NCI-H146 (cell line): ENCODE measurements around the gene MAP6D1.
A peak's percentile ranks its signal among the peaks of the same experiment; 100 is the strongest.

Source experiments
- DNase-seq: peaks from one replicate; lab custom pipeline; 2025; lab: John Stamatoyannopoulos, UW

MAP6D1 gene

GRCh38 chr3:183823963-183824362, 1.4 kb downstream of the MAP6D1 start:
- peak; percentile 80 for DNase-seq

- peak; percentile 16 for DNase-seq
Measured at GRCh38 chr3:183822631-183823030, 2.7 kb downstream of the MAP6D1 start.

DNA sequence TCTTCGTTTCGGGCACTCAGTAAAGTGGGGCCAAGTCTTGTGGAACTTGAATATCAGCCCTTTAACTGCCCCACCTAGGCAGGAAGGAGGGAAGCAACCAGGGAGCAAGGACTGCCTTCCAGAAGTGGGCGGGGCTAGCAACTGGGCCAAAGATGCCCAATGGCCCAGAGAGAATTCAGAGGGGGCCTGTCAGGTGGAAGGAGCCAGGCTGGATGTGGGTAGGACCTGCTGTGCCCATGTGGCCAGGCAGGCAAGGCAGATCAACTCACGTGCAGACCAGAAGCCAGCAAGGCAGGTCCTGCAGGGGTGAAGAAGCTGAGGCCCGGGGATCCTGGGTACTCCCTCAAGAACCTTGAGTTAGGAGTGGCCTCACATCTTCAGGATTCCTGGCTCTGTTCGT, 5.5 kb downstream of the MAP6D1 start:
- DNase-seq = no peak

- no peak for DNase-seq
Measured at GRCh38 chr3:183818706-183819624, 6.4 kb downstream of the MAP6D1 start.

DNA sequence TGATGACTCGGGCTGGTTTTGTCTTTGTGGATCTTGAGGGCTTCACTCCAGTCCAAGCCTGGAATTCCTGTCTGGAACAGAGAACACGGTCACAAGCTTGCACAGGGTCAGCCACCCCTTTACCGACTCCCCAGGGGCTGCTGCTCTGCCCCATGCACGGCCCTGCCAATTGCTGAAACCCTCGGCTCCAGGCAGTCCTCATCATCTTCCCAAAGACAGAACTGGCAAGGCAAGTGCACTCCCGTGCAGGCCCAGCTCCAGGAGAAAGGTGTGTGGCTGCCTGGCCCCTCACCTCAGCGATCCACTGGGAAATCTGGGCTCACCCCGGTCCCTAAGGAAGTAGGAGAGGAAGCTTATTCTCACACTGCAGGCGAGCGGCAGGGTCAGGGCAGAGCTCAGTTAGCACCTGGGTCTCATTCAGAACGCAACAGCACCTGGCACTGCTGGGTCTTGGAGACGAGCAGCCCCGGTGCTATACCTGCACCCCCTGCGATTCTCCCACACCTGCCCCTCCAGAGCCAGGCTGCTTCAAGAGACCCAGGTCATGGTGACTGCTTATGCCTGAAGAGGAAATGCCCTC, 7.2 kb downstream of the MAP6D1 start:
- no peak for DNase-seq

- no peak for DNase-seq
Measured at GRCh38 chr3:183817639-183818038, 7.7 kb downstream of the MAP6D1 start.

- no peak for DNase-seq
Measured at GRCh38 chr3:183816681-183817510, 8.5 kb downstream of the MAP6D1 start.

DNA sequence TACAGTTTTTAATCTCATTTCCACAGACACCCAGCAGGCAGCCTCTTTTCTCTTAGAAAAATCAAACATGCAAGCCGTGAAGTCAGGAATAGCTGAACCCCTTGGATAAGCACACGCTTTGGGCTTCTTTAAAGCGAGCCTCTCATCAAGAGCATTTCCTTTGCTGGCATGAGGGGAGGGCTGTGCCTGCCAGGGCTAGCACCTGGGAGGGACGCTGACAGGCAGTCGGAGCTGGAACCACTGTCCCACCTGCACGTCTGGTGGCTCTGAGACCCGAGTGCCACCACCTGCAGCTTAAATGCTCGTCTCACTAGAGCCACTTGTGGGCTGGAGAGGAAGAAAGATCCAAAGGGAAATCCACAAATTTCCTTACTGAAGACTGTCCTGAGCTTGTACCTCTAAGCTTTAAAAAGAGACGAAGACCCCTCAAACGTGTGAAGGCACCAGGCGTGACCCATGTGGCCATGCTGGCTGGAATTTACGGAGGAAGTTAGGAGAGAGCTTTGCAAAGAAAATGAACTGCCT, 9.4 kb downstream of the MAP6D1 start:
- no peak for DNase-seq

DNA sequence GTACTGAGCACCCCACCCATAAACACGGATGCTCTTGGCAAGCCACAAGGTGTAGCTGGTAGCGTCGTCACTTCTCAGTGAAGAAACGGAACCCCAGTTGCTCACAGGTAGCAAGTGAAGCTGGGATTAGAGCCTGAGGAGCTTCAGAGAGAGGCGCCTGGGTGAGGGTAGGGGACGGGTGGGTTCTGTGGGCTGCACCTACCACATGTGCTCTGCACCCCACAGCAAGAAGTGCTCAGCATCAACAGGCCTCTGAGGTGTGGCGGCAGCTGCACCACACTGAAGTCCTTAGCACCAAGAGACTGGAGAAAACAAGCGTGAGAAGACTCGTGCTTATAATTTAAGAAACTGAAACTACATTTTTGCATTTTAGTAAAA, 9.8 kb downstream of the MAP6D1 start:
- DNase-seq = no peak

DNA sequence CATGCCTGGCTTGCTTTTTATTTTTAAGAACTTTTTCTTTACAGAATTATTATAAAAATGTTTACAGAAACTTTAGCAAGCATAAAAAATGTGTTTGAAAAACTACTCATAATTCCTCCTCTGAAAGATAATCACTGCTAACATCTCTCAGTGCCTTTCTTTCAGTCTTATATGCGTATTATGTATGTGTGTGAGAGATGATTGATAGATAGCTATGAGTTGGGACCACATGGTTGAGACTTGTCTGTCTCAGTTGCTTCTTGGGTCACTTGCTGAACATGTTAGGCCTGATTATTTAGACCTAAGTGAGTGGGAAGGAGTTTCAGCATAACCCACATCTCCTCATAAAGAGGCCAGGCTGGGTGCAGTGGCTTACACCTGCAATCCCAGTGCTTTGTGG, 11.1 kb downstream of the MAP6D1 start:
- no peak for DNase-seq

DNA sequence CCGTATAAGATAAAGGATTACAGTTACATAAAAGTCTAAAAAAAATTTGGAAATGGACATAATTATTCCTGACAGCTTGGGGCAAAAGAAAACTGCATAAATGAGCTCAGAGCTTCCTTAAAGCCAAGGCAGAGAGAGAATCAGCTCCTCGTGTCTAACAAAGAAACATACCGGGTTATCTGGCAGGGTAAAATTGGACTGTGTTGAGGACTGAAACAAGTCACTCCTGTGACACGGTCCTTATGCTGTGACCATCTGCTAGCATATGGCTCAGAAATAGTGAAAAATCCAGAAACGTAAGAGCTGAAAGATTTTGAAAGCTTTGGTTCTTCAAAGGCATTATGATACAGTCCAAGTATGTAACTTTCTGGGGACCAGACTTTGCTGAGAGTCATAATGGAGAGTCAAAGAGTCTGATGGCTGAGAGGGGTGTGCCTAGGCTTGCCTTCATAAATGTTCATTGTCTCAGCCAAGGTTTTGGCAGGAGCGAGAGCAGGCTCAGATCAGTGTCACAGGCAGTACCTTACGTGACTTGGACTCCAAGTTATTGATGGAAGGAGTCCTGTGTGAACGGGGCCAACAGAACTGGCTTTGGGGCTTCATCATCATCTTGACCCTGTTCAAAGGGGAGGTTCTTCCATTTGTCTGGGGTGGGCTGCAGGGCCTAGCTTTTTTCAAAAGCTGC, 12.5 kb downstream of the MAP6D1 start:
- no peak for DNase-seq

GRCh38 chr3:183811638-183812037, 13.7 kb downstream of the MAP6D1 start:
- DNase-seq = no peak

- DNase-seq = no peak
Measured at GRCh38 chr3:183810643-183811594, 14.5 kb downstream of the MAP6D1 start.

GRCh38 chr3:183809270-183809669, 16.1 kb downstream of the MAP6D1 start:
- peak; percentile 97 for DNase-seq

DNA sequence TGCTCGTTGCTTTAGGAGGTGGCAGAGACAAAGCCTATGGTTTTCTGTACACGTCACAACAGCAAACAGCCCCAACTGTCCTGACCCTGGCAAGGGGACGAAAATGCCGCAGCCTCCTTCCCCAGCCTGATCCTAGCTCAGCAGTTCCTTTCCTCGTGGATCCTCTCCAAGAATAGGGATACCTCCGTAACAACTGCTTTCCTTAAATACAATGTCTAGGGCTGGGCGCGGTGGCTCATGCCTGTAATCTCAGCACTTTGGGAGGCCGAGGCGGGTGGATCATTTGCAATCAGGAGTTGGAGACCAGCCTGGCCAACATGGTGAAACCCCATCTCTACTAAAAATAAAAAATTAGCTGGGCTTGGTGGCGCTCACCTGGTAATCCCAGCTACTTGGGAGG, 17.0 kb downstream of the MAP6D1 start:
- no peak for DNase-seq

GRCh38 chr3:183807881-183808280, 17.5 kb downstream of the MAP6D1 start:
- peak; percentile 65 for DNase-seq

- peak; percentile 100 for DNase-seq
Measured at GRCh38 chr3:183807209-183807728, 18.1 kb downstream of the MAP6D1 start.

DNA sequence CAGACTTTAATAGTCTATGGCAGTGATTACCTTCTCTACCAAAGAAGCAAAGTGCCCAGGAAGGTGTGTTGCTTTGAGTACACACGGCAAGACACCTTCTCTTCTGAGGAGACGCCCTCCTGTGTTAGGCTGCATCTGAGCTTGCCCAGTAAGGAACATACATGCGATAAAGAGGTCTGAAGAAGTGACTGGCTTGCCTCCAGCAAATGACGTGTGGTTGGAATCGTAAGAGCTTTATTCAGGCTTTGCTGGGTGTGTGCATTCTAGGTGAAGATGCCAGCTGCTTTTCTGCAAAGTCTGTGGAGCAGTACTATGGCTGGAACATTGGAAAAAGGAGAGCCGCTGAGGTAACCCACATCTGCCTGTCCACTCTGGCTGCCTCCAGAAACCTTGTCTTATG, 22.4 kb downstream of the MAP6D1 start:
- no peak for DNase-seq

GRCh38 chr3:183801601-183802000, 23.8 kb downstream of the MAP6D1 start:
- no peak for DNase-seq

DNA sequence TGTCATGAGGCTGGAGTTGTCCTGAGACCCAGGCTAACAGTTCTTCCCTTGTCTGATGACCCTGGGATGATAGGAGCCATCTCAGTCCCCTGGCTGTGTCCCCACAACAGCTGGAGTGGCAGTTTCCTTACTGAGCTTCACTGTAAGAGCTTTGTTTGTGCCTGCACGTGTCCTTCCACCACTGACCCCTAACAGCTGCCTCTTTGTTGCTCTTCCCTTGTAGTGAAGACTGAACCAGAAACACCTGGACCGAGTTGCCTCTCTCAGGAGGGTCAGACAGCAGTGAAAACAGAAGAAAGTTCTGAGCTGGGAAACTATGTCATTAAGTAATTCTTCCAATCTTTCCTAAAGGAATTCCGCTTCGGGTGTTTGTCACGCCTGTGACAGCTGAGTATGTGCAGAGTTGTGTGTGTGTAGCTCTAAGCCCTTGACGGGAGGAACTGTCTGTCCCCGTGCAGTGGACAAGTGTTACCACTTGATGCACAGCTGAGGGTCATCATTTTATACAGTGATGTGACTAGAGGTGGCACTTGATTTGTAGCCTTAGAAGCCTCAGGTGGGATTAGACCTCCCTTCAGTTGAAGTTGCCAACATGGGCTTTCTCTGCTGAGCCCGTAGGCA, 25.0 kb downstream of the MAP6D1 start:
- DNase-seq = no peak
